NCI-H2196 (cell line): ENCODE results near the gene SNTG2.

ENCODE experiments used
- DNase-seq: peaks from one replicate; lab custom pipeline; 2025; ENCODE audit not compliant: unreplicated experiment; lab: John Stamatoyannopoulos, UW

SNTG2 gene

GRCh38 chr2:1268034-1268433 lies 317.4 kb downstream of the SNTG2 start:
- DNase-seq, result no peak

- no peak for DNase-seq
These were observed 319.2 kb downstream of the SNTG2 start for GRCh38 chr2:1269812-1270211.

GRCh38 chr2:1272835-1273234 lies 322.2 kb downstream of the SNTG2 start:
- no peak for DNase-seq

- DNase-seq, result no peak
These were observed 327.0 kb downstream of the SNTG2 start for GRCh38 chr2:1277634-1278033.

DNA sequence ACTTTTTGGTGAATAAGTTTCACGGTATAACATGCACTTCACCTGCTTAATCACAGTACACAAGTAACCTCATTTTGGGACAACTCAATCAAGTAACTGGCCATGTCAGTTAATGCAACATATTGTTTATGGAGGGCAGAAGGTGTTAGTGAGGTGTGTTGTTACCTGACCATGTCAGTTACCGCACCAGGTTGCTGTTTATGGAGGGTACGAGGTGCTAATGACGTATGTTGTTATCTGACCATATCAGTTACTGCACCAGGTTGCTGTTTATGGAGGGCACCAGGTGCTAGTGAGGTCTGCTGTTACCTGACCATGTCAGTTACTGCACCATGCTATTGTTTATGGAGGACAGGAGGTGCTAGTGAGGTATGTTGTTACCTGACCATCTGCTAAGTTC lies 327.5 kb downstream of the SNTG2 start:
- no peak for DNase-seq

DNA sequence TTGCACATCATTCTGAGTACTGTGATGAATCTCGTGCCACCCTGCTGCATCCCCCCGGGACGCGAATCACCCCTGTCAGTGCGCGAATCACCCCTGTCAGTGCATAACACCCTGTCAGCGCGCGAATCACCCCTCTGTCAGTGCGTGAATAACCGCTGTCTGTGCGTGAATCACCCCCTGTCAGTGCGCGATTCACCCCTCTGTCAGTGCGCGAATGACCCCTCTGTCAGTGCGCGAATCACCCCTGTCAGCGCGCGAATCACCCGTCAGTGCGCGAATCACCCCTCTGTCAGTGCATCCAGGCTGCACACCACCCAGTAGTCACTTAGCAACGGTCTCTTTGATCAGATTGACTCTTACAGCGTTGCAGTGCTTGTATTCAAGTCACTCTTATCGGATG lies 328.2 kb downstream of the SNTG2 start:
- DNase-seq, result no peak

GRCh38 chr2:1282552-1282951 lies 331.9 kb downstream of the SNTG2 start:
- no peak for DNase-seq

- no peak for DNase-seq
These were observed 332.6 kb downstream of the SNTG2 start for GRCh38 chr2:1283020-1283801.

DNA sequence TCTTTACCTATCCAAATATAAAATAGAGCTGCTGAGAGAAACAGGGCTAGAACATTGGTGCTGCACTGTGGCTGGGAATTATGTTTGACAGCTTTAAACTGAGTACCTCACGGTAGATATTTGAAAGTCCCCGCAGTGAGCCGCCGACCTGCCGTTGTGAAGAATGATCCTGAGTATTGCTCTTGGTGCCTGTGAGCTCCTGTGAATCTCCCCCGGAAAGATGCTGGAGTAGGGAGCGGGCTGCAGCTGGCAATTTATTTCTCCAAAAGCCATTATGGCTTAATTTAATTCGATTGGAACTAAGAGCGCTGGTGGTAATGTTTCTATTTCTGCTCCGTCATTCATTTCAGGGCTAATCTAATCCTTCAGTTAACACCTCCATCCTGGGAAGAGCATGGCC lies 333.2 kb downstream of the SNTG2 start:
- DNase-seq, result no peak

- DNase-seq, result no peak
These were observed 336.3 kb downstream of the SNTG2 start for GRCh38 chr2:1286929-1287328.

DNA sequence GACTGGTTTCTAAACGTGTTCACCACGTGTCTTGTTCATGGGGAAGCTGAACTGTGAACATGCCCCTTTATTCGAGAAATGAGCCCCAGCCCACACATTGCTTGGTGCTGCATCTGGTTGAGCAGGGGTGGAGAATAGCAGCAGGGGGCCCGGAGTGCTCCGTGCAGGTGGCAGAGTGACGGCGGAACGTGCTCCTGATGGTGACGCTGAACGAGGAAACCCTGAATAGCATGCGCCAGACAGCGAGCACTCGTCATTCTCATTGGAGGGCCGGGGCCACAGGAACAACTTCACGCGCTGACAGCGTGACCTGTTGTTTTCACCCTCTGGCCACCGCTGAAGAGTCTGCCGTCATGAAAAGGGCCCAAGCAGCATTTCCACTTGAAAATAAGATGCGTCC lies 336.8 kb downstream of the SNTG2 start:
- no peak for DNase-seq

- no peak for DNase-seq
These were observed 344.3 kb downstream of the SNTG2 start for GRCh38 chr2:1294900-1295299.

GRCh38 chr2:1295740-1296139 lies 345.1 kb downstream of the SNTG2 start:
- no peak for DNase-seq

DNA sequence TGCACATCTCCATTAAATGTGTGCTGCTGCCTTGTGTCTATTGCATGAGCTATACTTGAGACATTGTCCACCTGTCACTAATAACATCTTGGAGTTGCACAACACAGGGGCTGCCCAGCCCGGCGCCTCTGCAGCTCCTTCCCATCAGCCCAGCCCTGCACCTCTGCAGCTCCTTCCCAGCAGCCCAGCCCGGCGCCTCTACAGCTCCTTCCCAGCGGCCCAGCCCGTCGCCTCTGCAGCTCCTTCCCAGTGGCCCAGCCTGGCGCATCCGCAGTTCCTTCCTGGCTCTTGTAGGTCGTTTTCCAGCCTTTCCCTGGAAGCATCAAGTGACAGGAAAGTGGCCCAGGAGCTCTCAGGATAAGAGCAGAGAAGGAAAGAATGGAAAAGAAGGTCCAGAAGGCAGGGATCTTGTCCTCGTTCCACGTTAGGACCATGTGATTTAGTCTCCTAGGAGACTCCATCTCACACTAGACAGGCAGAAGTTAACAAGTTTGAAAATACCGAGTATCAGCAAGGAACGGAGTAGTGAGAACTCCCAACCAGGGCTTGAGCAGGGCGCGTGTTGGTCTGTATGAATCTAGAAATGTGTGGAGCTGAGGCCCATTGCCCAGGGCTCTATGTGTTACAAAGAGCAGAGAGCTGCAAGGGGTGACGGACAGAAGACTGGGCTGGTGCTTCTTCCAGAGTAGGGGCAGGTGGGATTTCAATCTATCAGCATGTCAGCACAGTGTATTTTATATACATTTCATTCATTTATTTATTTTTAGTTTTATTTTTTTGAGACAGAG lies 346.9 kb downstream of the SNTG2 start:
- no peak for DNase-seq

DNA sequence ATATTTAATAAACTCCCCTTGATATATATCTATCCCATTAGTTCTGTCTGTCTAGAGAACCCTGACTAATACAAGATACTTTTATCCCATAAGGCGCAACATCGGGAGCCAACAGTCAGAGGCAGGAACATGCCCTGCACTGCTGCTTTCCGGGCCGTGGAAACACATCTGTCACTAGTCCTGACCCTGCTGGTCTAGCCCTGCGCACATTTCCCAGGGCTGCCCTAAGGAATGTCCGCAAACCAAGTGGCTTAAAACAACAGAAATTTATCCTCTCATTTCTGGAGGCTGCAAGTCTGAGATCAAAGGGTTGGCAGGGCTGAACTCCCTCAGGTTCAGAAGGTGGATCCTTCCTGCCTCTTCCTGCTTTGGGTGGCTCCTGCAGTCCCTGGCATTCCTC lies 348.4 kb downstream of the SNTG2 start:
- DNase-seq, result no peak

- DNase-seq, result no peak
These were observed 349.6 kb downstream of the SNTG2 start for GRCh38 chr2:1300284-1300683.

DNA sequence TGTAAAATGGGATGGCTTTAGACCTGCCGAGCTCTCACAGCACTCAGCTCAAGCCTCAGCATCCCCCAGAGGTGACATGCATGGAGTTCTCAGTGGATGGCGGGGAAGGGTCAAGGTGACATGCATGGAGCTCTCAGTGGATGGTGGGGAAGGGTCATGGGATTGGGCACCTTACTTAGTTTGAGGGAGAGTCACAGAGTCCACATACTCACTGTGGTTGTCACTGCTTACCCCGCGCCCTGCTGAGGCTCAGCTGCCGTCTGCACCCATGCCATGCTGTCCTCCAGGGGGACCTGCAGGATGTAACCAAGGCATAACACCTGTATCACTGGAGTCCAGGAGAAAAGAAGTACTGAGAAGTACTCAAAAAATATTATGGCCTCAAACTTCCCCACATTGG lies 350.4 kb downstream of the SNTG2 start:
- no peak for DNase-seq

- DNase-seq, result no peak
These were observed 354.8 kb downstream of the SNTG2 start for GRCh38 chr2:1305342-1306013.

GRCh38 chr2:1306014-1306686 lies 355.5 kb downstream of the SNTG2 start:
- DNase-seq, result no peak

GRCh38 chr2:1306687-1307516 lies 356.3 kb downstream of the SNTG2 start:
- DNase-seq, result no peak

DNA sequence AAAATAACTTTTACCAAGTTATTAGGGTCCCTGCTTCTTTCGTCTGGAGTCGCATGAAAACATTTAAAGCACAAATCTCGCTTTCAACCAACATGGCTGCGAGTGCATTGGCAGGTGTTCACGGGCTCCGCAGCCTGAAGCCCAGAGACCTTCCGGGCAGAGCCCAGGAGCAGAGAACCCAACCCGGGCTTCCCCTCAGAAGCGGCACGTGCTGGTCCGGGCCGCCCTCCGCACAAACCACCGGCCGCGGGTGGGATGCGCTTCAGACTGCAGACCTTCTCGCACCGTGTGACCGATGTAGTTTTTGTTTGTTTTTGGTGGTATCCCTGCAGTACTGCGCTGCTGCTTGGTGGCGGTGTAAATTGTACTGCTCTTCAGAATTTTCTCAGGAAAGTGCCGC lies 357.0 kb downstream of the SNTG2 start:
- no peak for DNase-seq
